Epidermal melanocyte (primary cell): Measurements from ENCODE around the gene GNG4.

Experiments used
- DNase-seq: peaks from one replicate; pipeline ENCODE4 v3.0.0; 2011; ENCODE audit warnings: low spot score; ENCODE audit not compliant: insufficient read length

GNG4 gene

DNA sequence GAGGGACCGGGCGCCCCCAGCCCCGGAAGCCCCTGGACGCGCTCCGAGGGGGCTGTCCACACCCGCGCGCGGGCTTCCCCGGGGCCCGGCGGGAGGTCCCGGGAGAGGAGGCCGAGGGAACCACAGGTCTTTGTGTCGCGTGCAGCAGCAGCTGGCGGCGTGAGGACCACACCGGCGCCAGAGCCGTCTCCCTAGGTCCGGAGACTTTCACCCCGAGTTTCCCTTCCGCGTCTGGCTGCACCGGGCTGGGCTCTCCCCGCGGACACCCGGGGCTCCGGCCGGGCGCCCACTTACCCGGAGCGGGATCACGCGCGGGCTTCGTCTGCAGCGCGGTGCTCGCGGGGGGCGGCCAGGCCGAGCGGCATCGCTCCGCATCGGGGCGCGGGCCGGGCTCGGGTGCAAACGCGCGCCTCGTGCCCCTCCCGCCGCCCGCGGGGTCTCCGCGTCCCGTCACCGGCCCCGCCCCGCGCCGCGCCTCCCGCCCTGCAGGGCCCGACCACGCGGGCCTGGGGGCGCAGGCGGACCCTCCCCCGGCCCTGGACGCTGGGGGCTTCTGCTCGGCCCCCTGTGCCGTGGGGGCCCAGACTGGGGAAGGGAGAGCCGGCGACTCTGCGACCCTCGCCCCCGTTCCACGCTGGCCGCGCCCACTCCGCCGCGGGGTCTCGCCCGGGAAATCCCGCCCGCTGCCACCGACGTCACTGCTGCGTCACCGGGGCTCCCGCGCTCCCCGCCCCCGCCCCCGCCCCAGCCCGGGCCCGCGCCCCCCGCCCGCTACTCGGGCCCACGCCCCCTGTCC, at the start of gene GNG4:
Gene GNG4, minus strand, starts transcription at position 417 of the 796 bp plus-strand sequence. CDS start 65,946 bp downstream, outside the sequence.
- no peak for DNase-seq

DNA sequence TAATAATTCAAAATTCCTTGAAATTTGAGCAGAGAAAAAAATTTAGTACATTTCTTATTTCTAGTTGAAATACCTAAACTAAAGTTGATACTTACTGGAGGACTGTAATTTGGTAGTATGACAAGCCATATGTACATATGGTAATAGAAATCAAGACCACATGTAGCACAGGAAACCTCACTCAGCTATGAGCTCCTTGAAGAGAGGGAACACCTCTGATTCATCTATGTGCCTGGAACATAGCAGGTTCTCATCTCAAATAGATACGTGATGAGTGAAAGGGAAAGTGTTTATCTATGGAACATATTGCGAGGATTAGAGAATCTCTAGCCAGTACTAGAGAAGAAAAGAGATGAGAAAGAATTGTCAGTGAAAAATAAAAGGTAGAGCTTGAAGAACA, 47.9 kb upstream of the GNG4 start:
- DNase-seq, result no peak

GRCh38 chr1:235689356-235689755, 39.8 kb upstream of the GNG4 start:
- DNase-seq, result no peak

GRCh38 chr1:235688096-235688495, 38.5 kb upstream of the GNG4 start:
- DNase-seq, result no peak

GRCh38 chr1:235683653-235684052, 34.1 kb upstream of the GNG4 start:
- no peak for DNase-seq

GRCh38 chr1:235682216-235682615, 32.6 kb upstream of the GNG4 start:
- no peak for DNase-seq

DNA sequence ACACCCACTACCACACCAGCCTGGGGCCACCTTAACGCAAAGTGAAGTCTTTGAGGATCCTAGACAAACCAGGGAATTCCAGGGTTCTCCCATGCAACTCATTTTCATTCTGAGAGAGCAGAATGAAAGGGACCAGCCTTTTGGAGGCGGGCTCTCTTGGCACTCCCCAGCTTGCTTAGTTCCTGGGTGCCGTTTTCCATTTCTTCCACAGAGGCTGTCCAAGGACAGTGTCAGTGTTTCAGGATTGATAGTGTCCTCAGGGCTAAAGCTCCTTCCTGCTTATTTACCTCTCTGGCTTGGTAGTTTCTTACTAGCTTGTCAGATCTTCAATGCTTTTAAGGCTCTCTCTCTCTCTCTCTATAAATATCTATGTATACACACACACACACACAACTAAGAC, 30.1 kb upstream of the GNG4 start:
- no peak for DNase-seq

DNA sequence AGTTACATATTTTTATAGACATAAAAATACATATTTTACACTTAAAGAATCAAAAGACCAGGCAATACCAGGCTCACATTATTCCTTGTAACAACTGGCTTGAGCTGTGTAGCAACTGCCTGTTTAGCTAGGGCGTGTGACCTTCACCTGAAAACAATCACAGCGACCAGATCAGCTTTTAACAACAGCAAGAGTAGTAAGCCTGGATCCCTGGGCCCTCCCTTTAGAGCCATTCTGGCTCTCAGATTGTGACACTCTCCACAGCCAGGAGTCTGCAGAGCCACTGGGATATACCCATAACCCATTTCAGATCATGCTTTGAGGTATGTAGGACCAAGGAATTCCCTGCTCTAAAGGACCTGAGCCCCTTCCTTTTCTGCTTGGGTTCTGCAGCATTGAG, 29.4 kb upstream of the GNG4 start:
- DNase-seq, result no peak

DNA sequence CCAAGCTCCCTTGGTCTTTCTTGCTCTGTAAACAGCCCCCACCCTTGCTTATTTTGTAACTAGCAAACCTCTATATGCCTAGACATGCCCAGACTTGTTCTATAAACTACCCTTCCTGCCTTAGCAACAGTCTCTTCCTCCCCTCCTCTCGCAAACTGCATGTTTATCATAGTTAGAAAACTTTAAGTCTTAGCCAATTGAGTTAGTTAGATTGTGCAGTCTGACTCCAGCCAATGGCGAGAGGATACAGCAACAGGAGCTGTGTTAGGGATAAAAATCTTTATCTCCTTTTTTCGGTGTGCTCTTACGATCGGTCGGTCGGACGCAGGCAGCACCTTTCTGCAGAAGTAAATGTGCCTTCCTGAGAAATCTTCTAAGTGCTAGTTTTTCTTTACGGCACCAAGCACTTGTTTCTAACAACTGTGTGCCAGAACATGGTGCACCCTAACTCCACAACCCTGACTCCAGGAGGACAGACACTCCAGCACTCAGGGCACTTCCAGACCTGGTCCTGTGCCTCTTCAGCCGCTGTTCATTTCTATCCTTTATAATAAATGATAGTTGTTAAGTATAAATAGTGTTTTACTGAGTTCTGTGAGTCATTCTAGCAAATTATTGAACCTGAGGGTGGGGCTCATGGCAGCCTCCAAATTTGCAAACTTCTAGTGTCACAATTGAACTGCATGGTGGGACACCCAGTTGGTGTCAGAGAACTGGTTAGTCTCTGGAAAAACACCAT, 25.7 kb upstream of the GNG4 start:
- DNase-seq, result no peak

DNA sequence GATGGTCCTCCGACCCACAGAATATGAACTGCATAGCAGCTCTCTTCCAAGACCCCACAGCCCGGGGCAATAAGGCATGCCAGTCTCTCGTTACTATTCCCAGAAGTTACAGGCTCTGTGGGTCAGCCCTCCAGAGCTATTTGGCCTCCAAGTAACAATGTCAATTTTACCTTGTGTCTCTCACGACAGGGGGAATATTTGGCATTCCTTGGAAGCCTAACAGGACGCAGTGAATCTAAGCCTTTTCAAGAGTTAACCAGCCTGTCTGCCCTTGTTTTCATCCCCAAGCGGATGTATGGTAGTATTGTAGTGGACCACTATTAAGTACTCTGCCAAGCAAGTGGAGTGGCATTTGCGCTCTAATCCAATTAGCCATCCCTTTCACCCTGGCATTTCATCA, 24.4 kb upstream of the GNG4 start:
- no peak for DNase-seq

- no peak for DNase-seq
Observed at GRCh38 chr1:235671992-235672391, 22.4 kb upstream of the GNG4 start.

DNA sequence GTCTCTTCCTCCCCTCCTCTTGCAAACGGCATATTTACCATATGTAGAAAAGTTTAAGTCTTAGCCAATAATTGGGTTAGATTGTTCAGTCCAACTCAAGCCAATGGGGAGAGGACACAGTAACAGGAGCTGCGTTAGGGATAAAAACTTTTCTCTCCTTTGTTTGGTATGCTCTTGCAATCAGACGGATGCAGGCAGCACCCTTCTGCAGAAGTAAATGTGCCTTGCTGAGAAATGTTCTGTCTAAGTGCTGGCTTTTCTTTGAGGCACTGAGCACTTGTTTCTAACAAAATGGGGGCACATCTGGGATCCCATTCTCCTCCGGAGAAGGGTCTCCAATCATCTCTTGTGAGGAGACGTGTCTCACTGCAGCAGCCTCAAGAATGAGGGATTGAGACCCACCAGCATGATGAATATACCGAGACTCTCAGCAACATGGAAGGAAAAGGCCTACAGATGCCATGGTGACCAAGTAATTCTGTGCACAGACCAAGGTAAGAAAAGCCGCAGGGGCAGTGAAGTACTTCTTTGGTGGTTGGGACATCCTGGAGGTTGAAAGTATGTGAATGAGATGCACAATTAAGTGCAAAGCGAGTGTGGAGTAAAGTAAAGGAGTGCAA, 20.7 kb upstream of the GNG4 start:
- DNase-seq, result no peak

GRCh38 chr1:235669277-235669676, 19.7 kb upstream of the GNG4 start:
- DNase-seq, result no peak

DNA sequence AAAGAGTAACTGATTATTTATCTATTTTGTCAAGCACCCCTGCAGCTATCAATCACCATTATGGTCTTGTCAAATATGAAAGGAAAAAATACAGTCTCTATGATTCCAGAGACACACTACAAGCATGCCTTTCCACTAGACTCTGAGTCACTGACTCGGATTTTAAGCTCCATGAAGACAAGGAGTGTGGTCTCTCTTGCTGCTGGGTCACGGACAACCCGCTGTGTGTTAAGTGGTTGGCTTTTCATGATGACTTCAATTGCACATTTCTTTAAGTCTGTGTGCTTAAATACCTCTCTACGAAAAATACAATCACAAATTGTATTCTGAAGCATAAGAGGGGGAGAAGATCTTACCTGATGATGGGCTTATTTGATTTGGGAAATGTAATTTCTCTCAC, 14.0 kb upstream of the GNG4 start:
- no peak for DNase-seq

DNA sequence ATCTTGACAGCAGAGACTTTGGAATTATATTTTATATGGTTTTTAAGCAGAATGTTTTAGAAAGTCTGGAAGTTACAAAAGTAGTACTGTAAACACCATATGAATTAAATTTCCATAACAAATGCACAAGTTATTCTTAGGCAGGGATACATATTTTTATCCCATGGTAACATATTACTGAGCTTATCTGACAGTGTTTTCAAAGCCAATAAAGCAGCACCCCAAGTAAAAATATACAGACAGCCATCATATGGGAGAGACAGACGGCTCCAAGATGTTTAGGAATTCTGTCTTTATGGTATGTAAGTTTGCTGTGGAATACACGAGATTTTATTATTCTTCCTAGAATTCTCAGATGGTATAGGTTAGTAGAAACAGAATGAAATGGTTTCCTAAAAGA, 12.0 kb upstream of the GNG4 start:
- no peak for DNase-seq

DNA sequence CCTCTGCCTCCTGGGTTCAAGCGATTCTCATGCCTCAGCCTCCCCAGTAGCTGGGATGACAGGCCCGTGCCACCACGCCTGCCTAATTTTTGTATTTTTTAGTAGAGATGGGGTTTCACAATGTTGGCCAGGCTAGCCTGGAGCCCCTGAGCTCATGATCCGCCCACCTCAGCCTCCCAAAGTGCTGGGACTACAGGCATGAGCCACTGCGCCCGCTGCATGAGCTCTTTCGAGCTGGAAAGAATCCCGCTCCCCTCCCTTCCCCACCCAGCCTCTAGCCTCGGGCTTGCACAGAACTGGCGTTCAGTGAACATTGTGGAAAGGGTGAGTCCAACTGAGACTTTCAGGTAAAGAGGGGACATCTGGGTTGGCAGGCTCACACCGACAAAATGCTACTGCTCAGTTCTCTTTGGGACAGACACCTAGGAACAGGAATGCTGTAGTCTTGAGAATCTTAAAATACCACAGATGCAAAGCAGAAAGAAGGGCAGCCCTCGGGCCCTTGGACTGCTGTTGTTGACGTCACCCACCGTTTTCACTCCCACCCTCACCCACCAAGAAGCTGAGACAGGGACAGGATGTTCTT, 9.7 kb upstream of the GNG4 start:
- DNase-seq, result no peak

DNA sequence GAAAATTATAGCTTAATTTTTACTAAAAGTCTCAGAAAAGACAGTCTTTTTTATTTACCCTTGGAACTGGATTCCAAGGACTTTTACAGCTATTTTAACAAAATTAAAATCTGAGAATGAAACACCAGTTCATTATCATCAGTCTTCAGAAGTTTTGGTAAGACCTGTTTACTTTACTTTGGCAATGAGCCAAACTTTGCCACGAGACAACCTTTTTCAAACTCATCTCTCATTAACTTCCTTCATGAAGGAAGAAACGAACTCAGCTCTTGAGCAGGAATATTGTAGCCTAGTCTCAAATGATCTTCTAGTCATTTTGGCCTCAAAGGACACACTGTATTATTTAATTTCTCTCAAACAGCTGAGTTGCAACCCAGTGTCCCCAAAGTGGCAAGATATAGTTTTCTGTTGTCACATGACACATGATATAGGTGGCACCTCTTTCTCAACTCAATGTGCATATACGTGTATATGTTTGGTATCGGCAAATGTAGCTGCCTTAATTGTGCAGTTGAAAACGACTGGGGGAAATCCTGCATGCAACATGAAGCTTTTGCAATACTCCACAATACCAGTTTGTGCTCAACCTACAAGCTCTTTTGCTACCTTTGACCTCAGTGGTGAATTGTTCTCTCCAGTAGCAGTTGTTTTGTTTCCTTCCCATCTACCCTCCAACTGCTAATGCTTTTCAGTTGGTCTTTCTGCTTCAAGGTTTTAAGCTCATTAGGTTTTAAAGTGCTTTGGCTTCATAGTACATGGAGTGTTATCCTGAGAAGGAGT, 8.4 kb upstream of the GNG4 start:
- no peak for DNase-seq

DNA sequence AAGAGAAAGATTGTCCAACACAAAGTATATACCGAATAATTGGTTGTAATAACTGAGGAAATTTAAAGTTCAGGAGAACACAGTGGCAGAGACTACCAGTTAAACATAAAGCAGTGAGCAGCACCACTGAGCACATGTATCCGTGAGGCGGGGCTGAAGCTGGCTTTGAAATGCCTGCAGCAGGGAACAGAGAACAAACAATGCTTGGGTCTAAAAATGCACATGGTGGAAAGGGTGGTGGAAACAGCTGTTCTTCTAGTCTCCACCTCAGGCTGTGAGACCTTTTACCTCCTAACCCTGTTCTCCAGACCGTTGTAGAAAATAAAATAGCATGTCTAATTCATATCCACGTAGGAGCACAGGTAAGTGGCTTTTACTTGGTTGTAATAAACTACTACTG, 7.7 kb upstream of the GNG4 start:
- no peak for DNase-seq

GRCh38 chr1:235652364-235652763, 2.8 kb upstream of the GNG4 start:
- DNase-seq, result no peak

DNA sequence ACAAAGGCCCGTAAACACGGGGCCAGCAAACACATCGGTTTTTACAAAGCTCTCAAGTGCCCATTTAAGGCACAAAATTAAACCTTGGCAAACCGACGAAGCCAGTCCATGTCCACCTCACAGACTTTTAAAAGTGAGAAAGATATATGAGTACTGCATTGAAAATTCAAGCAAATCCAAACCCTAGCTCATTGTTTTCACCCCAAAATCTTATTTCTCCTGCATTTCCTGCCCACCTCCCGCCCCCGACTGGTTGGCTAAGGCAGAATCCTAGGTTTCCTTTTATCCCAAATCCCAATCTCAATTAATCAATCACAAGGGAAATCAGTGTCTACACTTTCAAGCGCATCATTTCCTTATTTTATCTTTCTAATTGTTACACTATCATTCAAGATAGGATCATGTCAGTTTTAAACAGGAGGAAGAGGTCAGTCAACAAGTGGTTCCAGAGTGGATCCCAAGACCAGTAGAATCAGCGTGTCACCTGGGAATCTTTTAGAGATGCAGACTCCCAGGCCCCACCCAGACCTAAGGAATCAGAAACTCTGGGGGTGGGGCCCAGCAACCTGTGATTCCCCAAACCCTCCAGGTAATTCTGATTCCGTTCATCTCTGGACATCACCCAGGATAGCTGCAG, 1.7 kb upstream of the GNG4 start:
- DNase-seq, result no peak
